Umbilical cord (tissue), 2 donors: Measurements from ENCODE around the gene APOA5. TPM values are rescaled to one million over a fixed set of nuclear protein-coding genes. Genes with fewer than 3 reads are reported as not detected.
"Not testable (repeated sequence)": the region's sequence is repeated elsewhere in the genome, so short reads cannot be mapped to it uniquely, and the experiment has no call there.

Experiments used
- DNase-seq: peaks from one replicate; pipeline ENCODE4 v3.0.0-alpha.2; 2015; ENCODE audit warnings: low spot score
- total RNA-seq: library from RNA; depleted of rRNA; stranded (reverse); fragments of >200 nt; gene quantifications from one replicate; pipeline ENCODE4 v1.2.3, GENCODE V29; 2014; ENCODE audit warnings: low replicate concordance; ENCODE audit not compliant: insufficient read depth

Gene APOA5
- total RNA-seq, 1 donor from 2014 or later, result not detected

GRCh38 chr11:116828632-116829524 lies 37.2 kb upstream of the APOA5 start:
- no peak for DNase-seq

GRCh38 chr11:116827461-116827860 lies 35.8 kb upstream of the APOA5 start:
- DNase-seq, result no peak

- DNase-seq, result no peak
Measured at GRCh38 chr11:116826751-116827431, 35.2 kb upstream of the APOA5 start.

GRCh38 chr11:116825854-116826750 lies 34.4 kb upstream of the APOA5 start:
- DNase-seq, result no peak

- DNase-seq, result no peak
Measured at GRCh38 chr11:116825434-116825833, 33.8 kb upstream of the APOA5 start.

- DNase-seq, result no peak
Measured at GRCh38 chr11:116823031-116823843, 31.6 kb upstream of the APOA5 start, which contains the start of gene APOA4. APOA4 (minus strand) TSS chr11:116823304; CDS start chr11:116823191, 113 bp downstream.

- no peak for DNase-seq
Measured at GRCh38 chr11:116822575-116822974, 30.9 kb upstream of the APOA5 start.

GRCh38 chr11:116821050-116821918 lies 29.6 kb upstream of the APOA5 start:
- no peak for DNase-seq

GRCh38 chr11:116819049-116819448 lies 27.4 kb upstream of the APOA5 start:
- DNase-seq, result no peak

GRCh38 chr11:116814502-116814901 lies 22.8 kb upstream of the APOA5 start:
- no peak for DNase-seq

GRCh38 chr11:116813781-116814471 lies 22.2 kb upstream of the APOA5 start:
- DNase-seq, result no peak

GRCh38 chr11:116813170-116813569 lies 21.5 kb upstream of the APOA5 start:
- no peak for DNase-seq

GRCh38 chr11:116812109-116812508 lies 20.4 kb upstream of the APOA5 start:
- no peak for DNase-seq

- no peak for DNase-seq
Measured at GRCh38 chr11:116811194-116811593, 19.5 kb upstream of the APOA5 start.

- no peak for DNase-seq
Measured at GRCh38 chr11:116808262-116809175, 16.8 kb upstream of the APOA5 start.

- DNase-seq, result no peak
Measured at GRCh38 chr11:116807601-116808261, 16.1 kb upstream of the APOA5 start.

- no peak for DNase-seq
Measured at GRCh38 chr11:116804001-116804400, 12.3 kb upstream of the APOA5 start.

GRCh38 chr11:116801662-116802061 lies 10.0 kb upstream of the APOA5 start:
- not testable (repeated sequence) for DNase-seq
